Ecto neural progenitor cell (in vitro differentiated cells): ENCODE results near the gene SEMA4D.

ENCODE experiments used
- DNase-seq: peaks from one replicate; pipeline ENCODE4 v3.0.0-alpha.2; 2018; ENCODE audit warnings: low spot score

The SEMA4D gene

DNA sequence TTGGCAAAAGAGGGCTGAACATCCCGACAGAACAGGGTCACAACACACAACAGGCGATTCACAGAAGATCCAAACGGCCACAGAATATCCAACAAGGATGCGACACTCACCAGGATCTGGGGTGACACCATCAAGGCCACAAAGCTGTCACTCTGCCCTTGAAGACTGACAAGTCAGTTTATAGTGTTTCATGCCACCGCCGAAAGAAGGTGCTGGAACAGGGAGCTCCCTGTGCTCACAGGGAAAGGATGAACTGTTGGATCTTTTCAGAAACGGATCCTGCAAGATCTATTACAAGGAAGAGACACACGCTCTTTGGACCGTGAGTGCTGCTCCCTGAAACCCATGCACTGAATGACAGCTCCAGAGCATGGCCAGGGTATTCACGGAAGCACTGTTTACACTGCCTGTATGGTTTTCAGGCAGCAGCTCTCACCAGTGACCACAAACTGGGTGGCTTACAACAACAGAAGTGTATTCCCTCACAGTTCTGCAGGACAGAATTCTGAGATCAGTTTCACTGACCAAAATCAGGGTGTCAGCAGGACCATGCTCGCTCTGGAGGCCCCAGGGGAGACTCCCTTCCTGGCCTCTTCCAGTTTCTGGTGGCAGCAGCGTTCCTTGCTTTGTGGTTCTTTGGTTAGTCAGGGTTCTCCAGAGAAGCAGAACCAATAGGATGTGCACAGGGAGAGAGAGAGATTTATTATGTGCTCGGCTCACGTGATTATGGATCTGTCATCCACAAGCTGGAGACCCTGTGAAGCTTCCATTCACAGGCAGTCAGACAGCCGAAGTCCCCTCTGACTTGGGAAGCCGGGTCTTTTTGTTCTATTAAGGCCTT lies 52.8 kb downstream of the SEMA4D start:
- DNase-seq: no peak

DNA sequence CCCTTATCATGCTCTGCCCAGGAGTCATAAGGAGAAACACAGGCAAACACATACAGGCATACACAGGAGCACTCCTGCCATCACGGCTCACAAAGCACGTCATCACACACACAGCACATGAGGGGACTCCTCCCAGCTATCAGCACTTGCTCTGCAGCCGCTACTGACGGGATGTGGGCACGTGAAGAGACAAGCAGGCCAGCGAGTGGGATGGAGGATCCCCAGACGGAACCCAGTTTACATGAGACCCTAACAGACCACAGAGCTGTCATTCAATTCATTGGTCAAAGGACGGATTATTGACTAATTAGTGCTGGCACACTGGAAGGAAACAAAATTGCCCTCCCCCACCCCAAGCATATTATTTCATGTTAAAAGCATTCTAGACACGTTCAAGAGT lies 53.6 kb downstream of the SEMA4D start:
- DNase-seq: no peak

DNA sequence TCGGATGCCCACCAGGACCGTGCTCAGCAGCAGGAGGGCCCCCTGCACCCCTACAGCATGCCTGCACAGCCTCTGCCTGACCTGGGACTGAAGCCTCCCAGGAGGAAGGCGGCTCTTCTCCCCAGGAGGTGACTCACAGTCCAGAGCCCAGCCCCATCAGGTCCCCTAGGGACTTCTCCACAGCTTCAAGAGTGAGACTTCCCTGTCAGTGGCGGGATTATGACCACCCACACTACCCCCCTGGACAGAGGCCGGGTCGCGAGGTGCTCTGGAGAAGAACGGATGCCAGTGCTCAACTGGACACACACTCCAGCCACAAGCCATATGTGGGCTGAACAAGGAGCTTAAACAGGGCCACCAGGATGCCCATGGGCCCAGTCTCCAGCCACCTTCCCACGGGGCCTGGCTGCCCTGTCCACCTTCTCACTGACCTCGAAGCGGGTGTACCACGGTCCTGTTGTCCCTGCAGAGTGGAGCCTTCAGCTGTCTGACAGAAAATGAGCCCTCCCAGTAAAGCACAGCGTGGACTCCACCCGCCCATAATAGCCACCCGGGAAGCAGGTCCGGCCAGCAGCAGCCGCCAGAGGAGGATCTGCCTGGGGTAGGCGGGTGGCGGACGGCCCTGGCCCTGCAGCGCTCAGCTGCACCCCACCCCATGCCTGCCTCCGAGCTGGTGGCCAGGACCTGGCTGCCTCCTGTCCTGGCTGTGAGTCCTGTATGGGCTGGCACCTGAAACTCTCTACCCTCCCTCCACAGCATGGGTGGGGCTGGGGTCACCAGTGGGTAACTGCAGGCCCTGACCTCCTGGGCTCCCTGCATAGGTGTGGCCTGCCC lies 54.7 kb downstream of the SEMA4D start:
- DNase-seq: no peak

DNA sequence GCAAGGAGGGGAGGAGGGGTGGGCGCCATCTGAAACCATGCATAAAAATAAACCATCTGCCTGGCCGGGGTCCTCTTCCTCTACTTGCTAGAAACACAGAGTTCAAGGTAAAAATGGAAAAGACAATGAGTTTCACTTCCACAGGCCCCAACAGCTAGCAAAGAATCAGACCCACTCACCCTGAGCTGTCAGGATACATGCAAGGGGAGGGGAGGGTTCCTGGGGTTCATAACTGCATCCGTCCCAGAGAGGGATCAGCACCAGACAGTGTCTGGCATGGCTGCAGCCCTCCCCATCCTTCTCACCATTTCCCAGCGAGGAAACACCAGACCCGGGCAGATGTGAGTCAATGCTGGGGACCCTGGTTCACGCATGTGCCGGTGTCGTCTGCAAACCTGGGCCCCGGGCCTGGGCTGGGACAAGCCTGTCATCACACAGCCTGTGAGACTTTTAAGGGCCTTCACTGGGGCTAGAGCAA lies 55.4 kb downstream of the SEMA4D start:
- no peak for DNase-seq

DNA sequence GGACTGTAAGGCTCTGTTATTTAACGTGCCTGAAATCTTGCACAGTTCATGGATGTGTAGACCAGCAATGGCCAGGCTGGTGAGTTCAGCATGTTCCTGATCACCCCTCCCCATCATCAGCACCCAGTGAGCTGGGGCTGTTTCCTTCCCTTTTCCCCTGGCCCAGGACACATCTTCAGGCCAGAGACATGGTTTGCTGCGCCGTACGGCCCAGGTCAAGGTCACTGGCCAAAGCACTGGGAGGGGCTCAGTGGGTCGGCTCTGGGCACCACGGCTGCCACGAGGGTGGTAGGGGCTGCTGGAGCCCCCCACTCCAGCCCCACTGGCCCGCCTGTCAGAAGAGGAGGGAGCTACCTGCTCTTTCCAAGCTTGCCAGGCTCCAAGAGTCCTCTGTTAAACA lies 55.9 kb downstream of the SEMA4D start:
- no peak for DNase-seq

DNA sequence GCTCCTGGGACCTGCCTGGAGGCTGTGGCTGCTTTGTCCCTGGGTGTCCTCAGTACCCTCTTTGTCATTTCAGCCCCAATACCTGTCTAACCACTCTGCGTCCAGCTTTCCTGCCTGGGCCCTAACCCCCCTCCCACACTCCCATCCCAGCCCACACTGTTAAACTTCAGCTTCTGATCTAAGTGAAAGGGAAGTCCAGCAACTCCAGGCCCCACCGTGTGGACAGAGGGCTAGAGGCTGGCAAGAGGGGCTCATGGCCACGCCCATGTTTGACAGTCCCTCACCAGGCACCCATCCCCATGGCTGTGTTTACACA lies 56.3 kb downstream of the SEMA4D start:
- DNase-seq: no peak

DNA sequence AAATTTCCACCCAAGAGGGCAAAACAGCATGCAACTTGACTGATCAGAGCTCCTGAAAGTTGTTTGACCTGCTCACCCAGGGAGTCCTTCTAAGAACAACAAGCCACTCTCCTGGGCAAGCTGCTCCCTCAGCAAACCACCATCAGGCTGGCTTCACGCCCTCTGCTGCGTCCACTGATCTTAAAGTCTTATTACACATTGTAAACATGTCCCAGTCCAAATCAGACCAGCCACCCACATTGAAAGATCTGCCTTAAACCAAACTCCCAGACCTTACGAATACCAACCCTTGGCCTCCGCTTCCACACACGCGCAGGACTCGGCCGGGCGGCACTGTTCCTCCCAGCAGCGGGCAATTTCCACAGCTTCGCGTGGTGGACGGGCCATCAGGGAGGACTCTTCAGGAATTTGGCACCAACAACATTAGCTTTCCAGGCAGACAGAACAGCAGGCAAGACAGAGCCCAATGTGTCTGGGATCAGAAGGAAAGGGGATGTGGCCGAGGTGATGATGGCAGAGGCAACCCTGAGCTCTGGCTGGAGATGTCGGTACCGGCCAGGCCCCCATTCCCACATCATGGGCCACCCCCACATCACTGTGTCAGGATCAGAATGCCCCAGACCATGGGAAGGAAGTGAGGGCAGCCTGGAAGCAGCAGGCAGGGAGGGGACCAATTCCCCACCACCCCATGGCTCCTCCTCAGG lies 56.8 kb downstream of the SEMA4D start:
- DNase-seq: no peak

DNA sequence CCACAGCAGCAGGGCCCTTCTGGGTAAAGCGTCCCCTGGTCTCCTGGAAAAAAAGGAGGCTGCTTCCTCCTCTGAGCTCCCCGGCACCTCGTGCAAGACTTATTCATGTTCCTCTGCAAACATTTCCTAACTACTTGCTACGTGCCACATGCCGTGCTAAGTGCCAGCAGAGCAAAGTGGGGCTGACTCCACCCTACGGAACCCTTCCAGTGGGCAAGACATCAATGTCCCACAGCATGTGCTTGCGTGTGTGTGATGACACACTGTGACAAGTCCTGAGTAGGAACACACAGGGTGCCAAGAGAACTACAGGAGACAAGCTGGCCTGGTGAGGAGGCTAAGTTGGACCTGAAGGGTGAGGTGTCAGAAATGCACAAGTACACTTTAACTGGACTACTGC lies 57.4 kb downstream of the SEMA4D start:
- no peak for DNase-seq

DNA sequence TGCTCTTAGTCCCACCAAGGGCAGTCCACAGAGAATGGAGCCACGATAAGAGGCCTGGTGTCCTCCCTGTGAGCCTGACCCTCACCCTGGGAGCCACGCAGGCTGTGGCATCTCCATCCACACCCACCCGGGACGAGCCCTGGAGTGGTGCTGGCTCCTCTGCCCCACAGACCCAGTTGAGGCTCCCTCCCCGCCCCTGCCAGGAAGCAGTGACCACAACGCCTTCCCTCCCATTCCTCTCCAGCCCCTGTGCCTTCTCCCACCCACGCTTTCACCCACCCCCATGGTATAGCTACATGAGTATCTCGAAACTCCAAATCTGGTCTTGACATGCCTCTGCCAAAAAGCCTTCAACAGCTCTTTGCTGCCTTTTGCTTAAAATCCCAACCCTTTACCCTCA lies 57.9 kb downstream of the SEMA4D start:
- no peak for DNase-seq

DNA sequence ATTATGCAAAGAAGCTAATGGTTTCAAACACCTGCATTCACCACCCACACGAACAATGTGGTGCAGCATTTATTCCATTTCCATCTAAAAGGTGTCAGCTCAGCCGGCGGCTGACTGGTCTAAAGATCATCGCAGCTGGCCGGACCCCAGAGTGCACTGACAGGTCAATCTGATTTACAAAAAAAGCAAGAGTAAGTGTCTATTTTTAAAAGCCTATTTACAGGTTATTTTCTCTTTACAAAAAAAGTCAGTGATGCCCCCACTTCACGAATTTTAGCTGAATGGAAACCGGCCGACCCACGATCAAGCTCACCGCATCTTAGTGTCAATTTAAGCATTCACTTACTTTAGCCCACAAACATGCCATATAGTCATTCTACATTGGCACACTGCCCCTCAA lies 58.3 kb downstream of the SEMA4D start:
- no peak for DNase-seq

DNA sequence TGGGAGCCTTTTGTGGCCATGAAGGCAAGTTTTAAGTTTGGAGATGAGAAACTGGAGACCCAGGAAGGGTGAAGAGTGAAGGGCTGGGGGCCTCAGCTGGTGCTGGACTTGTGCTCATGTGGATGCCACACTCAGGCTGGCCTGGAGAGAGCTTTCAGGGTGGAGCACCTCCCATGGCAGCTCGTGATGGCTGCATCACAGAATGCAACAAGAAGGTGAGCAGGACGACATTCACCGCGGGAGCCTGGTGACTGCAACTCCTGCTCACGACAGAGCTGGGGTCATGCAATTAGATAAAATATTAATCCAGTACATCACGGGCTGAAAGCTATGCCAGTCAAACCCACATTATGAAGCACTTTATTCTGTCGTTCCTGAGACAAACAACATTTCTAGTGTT lies 59.7 kb downstream of the SEMA4D start:
- no peak for DNase-seq

DNA sequence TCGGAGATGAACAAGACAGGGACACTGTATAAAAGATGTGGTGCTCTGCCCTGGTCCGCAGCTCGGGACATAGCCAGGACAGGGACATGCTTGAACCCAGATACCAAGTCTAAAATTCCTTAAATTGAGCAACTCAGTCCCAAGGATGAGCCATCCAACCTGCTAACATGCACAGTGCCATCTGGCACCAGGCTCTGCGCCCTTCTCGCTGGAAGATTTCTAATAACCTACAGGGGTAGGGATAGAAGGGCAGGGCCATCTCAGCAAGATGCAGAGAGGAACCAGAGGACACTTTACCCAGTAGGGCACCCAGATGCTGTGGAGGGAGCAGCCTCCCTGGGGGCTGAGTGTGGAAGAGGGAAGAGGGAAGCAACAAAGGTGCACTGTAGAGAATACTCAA lies 60.1 kb downstream of the SEMA4D start:
- no peak for DNase-seq

DNA sequence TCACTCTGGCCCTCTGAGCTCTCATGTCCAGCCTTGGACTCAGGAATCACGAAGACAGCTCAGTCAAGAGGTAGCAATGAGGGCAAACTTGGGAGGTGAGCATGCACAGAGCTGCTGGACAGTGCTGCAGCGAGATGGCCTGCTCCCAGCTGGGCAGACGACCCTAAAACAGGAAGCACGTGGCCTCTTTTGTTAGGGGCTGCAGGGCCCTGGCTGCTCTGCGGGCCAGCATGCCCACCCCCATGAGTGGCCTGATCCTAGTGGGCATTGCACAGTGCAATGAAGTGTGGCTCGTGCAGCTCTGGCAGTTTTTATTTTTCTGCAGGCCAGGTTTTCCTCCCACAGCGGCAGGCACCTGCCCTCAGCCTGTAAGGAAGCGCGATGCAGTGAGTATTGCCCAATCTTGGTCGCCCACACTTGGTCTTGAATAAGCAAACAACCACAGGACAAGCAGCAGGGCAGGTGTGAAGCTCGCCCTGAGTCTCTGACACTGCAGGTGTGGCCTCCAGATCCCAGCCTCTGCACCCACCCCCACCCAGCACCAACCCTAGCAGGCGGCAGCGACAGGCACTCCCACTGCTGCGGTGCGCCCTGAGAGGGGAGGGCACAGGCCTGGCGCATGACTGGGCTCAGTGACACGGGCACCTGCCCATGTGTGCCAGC lies 60.8 kb downstream of the SEMA4D start:
- DNase-seq: no peak

DNA sequence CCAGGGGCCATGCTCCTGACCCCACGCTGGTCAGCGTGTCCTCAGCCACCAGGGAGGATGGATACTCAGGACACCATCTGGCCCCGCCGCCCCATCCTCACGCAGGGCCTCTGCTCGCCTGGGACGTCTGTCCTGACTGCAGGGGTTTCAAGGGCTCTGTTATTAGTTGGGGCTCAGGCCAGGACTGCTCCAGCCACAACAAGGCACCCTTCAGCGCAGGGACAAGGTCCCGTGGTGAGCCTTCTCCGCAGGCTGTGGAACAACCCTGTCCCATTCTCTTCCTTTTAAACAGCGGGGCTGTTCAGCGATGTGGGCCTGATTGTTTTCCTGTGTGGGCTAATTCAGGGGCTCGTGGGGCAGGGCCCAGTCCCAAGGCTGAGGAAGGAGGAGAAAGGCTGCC lies 61.6 kb downstream of the SEMA4D start:
- DNase-seq: no peak

DNA sequence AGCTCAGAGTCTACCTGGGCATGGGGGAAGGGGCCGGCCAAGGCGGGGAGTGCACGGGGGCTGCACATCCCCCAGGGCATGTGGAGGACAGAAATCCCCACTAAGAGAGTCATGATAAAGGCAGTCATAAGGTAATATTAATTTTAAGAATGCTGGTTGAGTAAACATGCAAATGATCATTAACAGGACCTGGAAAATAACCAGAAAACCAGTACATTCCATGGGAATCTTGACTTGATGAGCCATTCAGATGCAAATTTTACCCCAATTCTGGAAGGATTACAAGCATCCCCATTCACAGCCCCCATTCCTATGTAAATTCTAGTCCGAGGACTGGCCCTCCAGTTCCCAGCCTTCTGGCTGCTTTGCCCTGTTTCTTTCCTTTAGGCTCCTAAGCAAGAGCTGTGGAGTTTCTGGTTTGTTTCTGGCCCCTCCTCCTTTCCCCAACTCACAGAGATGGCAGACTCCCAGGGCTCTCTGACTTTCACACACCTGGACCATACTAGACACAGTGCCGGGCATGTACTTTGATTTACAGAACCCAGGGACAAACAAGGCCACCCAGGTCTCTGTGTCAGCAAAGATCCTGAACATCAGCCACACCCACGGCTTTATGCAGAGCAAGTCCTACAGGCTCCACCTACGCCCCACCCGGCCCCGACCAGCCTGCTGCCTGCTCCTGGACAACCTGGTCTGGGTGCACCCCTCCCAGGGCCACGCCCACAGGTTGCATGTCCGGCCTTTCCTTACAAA lies 62.7 kb downstream of the SEMA4D start:
- DNase-seq: peak; percentile 61

DNA sequence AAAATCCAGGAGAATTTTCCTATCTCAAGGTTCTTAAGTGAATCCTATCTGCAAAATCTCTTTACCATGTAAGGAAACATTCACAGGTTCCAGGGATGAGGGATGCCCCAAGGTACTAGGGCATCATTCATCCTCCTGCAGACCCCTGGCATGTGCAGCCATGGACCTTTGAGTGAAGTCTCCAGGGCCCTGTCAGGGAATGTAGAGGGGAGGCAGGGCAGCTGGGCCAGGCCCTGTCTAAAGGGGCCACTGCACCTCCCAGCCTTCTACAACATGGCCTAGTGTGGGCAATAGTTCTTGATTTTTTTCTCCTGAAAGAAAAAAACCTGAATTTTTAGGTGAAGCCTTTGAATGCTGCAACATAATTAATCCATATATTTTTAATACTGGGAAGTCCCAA lies 63.3 kb downstream of the SEMA4D start:
- DNase-seq: no peak

DNA sequence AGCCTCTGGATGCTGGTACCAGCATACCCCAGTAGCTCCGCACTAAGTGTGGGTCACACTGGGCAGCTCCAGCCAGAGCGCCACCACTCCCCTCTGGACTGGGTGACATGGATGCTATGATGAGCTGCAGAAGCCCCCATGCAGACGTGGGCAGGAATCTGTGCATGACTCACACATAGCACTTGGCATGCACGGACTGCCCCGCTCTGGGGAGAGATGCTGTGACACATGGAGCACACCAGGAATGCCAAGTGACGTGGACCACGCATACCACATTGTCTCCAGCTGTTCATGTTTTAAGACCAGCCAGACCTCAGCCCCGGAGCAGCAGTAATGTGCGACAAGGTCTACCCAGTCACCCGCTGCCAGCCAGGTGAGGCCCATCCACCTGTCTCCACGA lies 64.1 kb downstream of the SEMA4D start:
- DNase-seq: no peak

DNA sequence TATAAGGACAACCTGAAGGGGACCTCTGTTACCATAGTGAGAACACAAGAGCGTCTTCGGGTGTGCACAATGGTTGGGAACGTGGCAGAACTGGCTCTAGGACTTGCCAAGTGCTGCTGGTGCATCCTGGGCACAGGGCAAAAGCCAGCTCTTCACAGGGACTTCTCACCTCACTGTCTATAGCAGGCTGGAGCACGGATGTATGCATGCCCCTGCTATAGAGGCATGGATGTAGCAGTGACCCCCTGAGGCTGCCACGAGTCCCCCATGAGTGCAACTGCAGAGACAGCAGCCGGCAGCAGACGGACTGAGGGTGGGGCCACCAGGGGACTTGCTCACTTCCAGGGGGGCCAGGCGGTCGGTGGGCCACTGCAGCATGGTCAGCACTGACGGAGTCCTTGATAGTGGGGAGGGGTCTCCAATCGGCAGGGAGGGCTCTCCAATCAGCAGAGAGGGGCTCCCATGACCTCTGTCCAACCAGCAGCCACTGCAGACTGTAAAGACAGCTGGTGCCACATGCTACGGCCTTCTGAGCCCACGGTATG lies 64.9 kb downstream of the SEMA4D start:
- DNase-seq: no peak

DNA sequence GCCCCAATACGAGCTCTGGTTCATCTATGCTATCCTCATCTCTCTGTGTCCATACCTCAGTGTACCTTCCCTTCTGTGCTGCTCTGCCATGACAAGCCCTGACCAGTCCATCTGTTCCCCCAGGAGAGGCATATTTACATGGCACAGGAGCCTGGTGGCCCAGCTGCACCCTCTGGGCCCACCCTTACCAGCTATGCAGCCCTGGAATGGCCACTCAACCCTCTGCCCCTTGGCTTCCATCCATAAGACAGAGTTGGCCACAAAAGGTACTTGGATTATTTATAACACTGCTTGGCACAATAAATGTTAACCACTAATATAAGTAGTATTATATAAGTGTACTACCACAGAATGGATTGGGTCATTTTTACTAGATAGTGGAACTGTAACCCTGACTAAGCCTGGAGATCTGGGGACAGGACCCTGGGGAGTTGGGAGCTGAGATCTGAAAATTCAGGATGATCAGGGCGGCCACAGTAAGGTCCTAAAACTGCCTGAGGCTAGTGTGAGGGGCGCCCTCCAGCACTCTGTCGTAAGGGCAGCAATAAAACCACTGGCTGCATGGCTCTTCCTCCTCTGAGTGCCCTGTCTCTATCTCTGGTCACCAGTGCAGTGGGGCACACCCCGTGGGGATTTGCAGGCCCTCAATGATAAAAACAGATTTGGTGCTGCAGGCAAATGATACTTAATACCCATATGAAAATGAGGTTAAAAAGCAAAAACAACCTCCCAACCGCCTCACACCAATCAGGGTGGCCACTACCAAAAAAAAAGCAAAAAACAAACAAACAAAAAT lies 65.8 kb downstream of the SEMA4D start:
- DNase-seq: no peak

DNA sequence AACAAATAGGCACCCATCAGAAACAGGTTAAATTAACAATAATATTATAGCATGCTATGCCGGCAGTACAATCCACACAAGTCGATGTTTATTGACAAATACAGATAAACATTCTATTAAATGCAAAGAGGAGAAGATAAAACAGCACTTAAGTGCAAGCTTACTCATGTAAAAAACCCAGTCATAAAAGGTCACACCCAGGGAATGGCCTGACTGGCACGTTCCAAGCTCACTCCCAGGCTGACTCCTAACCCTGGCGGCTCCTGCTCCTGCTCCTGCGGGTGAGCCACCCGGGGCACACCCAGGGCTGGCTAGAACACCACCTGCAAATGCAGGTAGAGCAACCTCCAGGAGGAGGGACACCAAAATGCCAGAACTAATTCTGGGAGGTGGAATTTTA lies 66.9 kb downstream of the SEMA4D start:
- DNase-seq: no peak
